ENCODE measurements around the gene KRT81.

DNA sequence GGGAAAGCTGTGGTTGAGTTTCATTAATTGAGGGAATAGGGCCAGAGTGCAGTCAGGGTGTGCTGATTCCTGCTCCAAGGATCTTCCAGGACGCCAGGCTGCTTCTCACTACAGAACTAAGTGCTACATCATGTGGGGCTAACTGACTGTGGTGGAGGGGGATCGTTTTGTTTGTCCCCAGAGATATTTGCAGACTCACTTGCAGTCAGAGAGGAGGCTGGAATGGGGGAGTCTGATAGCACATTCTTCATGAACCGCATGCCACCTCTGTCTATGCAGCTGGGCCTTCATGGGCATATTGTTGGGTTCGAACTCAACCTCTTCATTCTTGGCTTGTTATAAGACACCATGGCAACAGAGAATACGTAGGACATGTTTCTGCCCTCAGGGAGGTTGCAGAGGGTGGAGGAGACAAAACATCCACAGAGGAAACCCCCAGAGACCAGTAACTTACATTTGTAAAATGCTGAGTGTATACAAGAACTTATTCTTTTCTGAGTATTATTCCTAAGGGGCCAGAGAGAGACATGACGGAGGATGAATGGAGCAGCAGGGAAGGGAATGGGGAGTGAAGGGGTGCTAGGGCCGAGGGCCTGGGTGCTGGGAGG lies 45.3 kb downstream of the KRT81 start:
- TF ChIP-seq, protein P1, sequence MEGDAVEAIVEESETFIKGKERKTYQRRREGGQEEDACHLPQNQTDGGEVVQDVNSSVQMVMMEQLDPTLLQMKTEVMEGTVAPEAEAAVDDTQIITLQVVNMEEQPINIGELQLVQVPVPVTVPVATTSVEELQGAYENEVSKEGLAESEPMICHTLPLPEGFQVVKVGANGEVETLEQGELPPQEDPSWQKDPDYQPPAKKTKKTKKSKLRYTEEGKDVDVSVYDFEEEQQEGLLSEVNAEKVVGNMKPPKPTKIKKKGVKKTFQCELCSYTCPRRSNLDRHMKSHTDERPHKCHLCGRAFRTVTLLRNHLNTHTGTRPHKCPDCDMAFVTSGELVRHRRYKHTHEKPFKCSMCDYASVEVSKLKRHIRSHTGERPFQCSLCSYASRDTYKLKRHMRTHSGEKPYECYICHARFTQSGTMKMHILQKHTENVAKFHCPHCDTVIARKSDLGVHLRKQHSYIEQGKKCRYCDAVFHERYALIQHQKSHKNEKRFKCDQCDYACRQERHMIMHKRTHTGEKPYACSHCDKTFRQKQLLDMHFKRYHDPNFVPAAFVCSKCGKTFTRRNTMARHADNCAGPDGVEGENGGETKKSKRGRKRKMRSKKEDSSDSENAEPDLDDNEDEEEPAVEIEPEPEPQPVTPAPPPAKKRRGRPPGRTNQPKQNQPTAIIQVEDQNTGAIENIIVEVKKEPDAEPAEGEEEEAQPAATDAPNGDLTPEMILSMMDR (IDR thresholded peaks at IDR 0.05 in 4 of 5, conservative IDR thresholded peaks at IDR 0.05 in 1 of 5), result no peak
- TF ChIP-seq POLR2A (IDR thresholded peaks at IDR 0.05), result no peak
